ENCODE results near the gene FAM217B.

Gene FAM217B

GRCh38 chr20:59912609-59913008 is 27.6 kb upstream of the FAM217B start:
- no peak for TF ChIP-seq GABPA (IDR thresholded peaks at IDR 0.05; ENCODE audit: low read depth)
- TF ChIP-seq SPI1 (IDR thresholded peaks at IDR 0.05; ENCODE audit: borderline replicate concordance, low read depth) = peak; percentile 61; the same call in 1 of the 2 replicates
- Histone ChIP-seq H3K27me3 (ENCODE audit: insufficient read depth, poor library complexity, severe bottlenecking) (no peaks in the 10 kb centered on the region), H3K27ac (replicated peaks) (no peak overlapping the region), H3K4me3 (replicated peaks; ENCODE audit: insufficient read depth, low read length) (no peak overlapping the region)
- peak in 1 of 2 experiments; percentile 56 for DNase-seq (ENCODE audit: low read depth in 1 of 2, low spot score in 1 of 2)

DNA sequence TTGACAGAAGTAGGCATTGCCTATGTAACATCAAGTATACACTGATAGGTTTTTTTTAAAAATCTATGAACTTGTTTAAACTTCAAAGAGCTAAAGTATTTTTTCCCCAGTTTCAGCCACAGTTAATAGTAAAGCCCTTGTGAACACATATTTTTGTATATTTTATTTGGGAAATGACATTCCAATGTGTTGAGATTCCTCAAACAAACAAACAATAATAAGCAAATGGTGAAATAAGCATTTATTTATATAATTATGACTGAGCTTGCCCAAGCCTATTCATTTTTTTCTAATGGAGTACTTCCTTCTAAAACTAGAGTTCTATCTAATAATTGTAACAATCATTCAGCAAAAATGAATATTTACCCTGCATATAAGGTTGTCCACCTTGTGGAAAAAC is 19.2 kb upstream of the FAM217B start:
- no peak overlapping the region for H3K4me3 ChIP-seq (replicated peaks; ENCODE audit: insufficient read depth, low read length)
- TF ChIP-seq SPI1 (IDR thresholded peaks at IDR 0.05; ENCODE audit: borderline replicate concordance, low read depth) = no peak
- TF ChIP-seq, protein P1, sequence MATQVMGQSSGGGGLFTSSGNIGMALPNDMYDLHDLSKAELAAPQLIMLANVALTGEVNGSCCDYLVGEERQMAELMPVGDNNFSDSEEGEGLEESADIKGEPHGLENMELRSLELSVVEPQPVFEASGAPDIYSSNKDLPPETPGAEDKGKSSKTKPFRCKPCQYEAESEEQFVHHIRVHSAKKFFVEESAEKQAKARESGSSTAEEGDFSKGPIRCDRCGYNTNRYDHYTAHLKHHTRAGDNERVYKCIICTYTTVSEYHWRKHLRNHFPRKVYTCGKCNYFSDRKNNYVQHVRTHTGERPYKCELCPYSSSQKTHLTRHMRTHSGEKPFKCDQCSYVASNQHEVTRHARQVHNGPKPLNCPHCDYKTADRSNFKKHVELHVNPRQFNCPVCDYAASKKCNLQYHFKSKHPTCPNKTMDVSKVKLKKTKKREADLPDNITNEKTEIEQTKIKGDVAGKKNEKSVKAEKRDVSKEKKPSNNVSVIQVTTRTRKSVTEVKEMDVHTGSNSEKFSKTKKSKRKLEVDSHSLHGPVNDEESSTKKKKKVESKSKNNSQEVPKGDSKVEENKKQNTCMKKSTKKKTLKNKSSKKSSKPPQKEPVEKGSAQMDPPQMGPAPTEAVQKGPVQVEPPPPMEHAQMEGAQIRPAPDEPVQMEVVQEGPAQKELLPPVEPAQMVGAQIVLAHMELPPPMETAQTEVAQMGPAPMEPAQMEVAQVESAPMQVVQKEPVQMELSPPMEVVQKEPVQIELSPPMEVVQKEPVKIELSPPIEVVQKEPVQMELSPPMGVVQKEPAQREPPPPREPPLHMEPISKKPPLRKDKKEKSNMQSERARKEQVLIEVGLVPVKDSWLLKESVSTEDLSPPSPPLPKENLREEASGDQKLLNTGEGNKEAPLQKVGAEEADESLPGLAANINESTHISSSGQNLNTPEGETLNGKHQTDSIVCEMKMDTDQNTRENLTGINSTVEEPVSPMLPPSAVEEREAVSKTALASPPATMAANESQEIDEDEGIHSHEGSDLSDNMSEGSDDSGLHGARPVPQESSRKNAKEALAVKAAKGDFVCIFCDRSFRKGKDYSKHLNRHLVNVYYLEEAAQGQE (IDR thresholded peaks at IDR 0.05; ENCODE audit: insufficient replicate concordance, low read depth) = no peak
- no peak for DNase-seq (ENCODE audit: low read depth in 1 of 2, low spot score in 1 of 2)
- H3K27ac ChIP-seq (replicated peaks) = no peak overlapping the region
- no peaks in the 10 kb centered on the region for H3K27me3 ChIP-seq (ENCODE audit: insufficient read depth, poor library complexity, severe bottlenecking)

- TF ChIP-seq CTCF (IDR thresholded peaks at IDR 0.05; ENCODE audit: insufficient read depth, low read length) (no peak), POLR2AphosphoS5 (IDR thresholded peaks at IDR 0.05; ENCODE audit: low read depth) (no peak), SPI1 (IDR thresholded peaks at IDR 0.05; ENCODE audit: borderline replicate concordance, low read depth) (no peak), GABPA (IDR thresholded peaks at IDR 0.05; ENCODE audit: low read depth) (no peak)
- TF ChIP-seq, protein P1 (IDR thresholded peaks at IDR 0.05; ENCODE audit: insufficient replicate concordance, low read depth) = no peak
- H3K27ac ChIP-seq (replicated peaks) = no peak overlapping the region
- no peaks in the 10 kb centered on the region for H3K27me3 ChIP-seq (ENCODE audit: insufficient read depth, poor library complexity, severe bottlenecking)
- H3K4me3 ChIP-seq (replicated peaks; ENCODE audit: insufficient read depth, low read length) = no peak overlapping the region
- no peak for DNase-seq (ENCODE audit: low read depth in 1 of 2, low spot score in 1 of 2)
Measured at GRCh38 chr20:59923514-59923913, 16.7 kb upstream of the FAM217B start.

DNA sequence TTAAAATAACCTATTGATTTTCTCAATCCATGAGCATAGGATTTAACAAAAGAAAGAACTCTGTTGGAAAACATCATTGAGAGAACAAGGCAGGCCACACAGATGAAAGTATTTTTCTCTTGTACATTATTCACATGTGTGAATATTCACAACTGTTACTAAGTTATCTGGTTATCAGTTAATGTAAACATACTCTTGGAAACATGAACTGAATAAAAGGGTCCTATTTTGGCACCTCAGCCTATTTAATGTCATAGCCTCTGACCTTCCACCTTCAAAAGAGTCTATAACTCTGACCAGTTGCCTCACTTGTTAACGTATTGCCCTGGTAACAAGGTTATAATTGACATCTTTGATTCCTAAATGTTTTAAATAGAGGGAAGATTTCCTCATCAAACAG is 14.8 kb upstream of the FAM217B start:
- TF ChIP-seq, protein P1 (IDR thresholded peaks at IDR 0.05; ENCODE audit: insufficient replicate concordance, low read depth) = no peak
- TF ChIP-seq POLR2AphosphoS5 (IDR thresholded peaks at IDR 0.05; ENCODE audit: low read depth) (no peak), GABPA (IDR thresholded peaks at IDR 0.05; ENCODE audit: low read depth) (no peak), SPI1 (IDR thresholded peaks at IDR 0.05; ENCODE audit: borderline replicate concordance, low read depth) (no peak), CTCF (IDR thresholded peaks at IDR 0.05; ENCODE audit: insufficient read depth, low read length) (no peak)

More for the DNA sequence above, 14.8 kb upstream of the FAM217B start:
- Histone ChIP-seq H3K27me3 (ENCODE audit: insufficient read depth, poor library complexity, severe bottlenecking) (no peaks in the 10 kb centered on the region), H3K4me3 (replicated peaks; ENCODE audit: insufficient read depth, low read length) (no peak overlapping the region), H3K27ac (replicated peaks) (no peak overlapping the region)
- no peak for DNase-seq (ENCODE audit: low read depth in 1 of 2, low spot score in 1 of 2)

Measured in HL-60 (cell line).